A673 (cell line): ENCODE measurements around the gene ENTPD2. TPM values are rescaled to one million over a fixed set of nuclear protein-coding genes. Genes with fewer than 3 reads are reported as not detected.

Source experiments
- BruUV-seq: library from RNA; stranded (reverse); fragments of 400-500 nt; replicated peaks from 2 replicates; lab custom pipeline; 2021; lab: Mats Ljungman, UMichigan
- CTCF ChIA-PET: fragments of 300-600 bp; sonication (Branson Sonifier 250); formaldehyde crosslinking; loops from one replicate; lab custom pipeline; 2022; ENCODE audit warnings: antibody characterized with exemption; lab: Charles Lee
- POLR2A ChIA-PET: fragments of 300-600 bp; sonication (Branson Sonifier 250); formaldehyde crosslinking; loops from one replicate; lab custom pipeline; 2022; ENCODE audit warnings: antibody characterized with exemption; ENCODE audit not compliant: low non-redundant PET; lab: Charles Lee
- DNase-seq: peaks from one replicate; pipeline ENCODE4 v3.0.0-alpha.2; 2015; ENCODE audit warnings: low spot score
- H3K27ac ChIP-seq: fragments of 200-600 bp; sonication (generic); 2 replicates; pipeline ENCODE4 v1.5.1; 2016; ENCODE audit warnings: mixed run types, low read depth, mild to moderate bottlenecking, mixed read lengths, antibody characterized with exemption, low read length; ENCODE audit not compliant: poor library complexity, severe bottlenecking
- H3K27me3 ChIP-seq: fragments of 200-600 bp; sonication (generic); replicated peaks from 2 replicates; pipeline ENCODE4 v1.6.1; 2017; ENCODE audit warnings: mixed run types, low read depth, mild to moderate bottlenecking, mixed read lengths, antibody characterized with exemption, low read length; ENCODE audit not compliant: insufficient read depth, poor library complexity
- H3K36me3 ChIP-seq: fragments of 200-600 bp; sonication (generic); 2 replicates; pipeline ENCODE4 v1.6.1; 2016; ENCODE audit warnings: mixed run types, mild to moderate bottlenecking, mixed read lengths, antibody characterized with exemption, low read length; ENCODE audit not compliant: insufficient read depth, poor library complexity, severe bottlenecking
- H3K4me1 ChIP-seq: fragments of 200-600 bp; sonication (generic); 2 replicates; pipeline ENCODE4 v1.6.1; 2017; ENCODE audit warnings: mixed run types, mild to moderate bottlenecking, mixed read lengths, antibody characterized with exemption, low read length; ENCODE audit not compliant: insufficient read depth, poor library complexity, severe bottlenecking
- H3K4me3 ChIP-seq: fragments of 200-600 bp; sonication (generic); 2 replicates; pipeline ENCODE4 v1.5.1; 2016; ENCODE audit warnings: low read depth, mixed run types, mild to moderate bottlenecking, mixed read lengths, low read length; ENCODE audit not compliant: poor library complexity, severe bottlenecking
- H3K9me3 ChIP-seq: fragments of 200-600 bp; sonication (generic); 2 replicates; pipeline ENCODE4 v1.6.1; 2016; ENCODE audit warnings: mixed run types, low read depth, mild to moderate bottlenecking, mixed read lengths, antibody characterized with exemption, low read length; ENCODE audit not compliant: poor library complexity, severe bottlenecking
- EZH2 ChIP-seq: fragments of 200-600 bp; sonication (generic); IDR thresholded peaks from 2 replicates; pipeline ENCODE4 v1.6.1; 2017; ENCODE audit warnings: borderline replicate concordance, low read depth, mild to moderate bottlenecking, mixed read lengths, antibody characterized with exemption, low read length; ENCODE audit not compliant: poor library complexity, severe bottlenecking
- intact Hi-C: fragments of 100-400 bp; cut with micrococcal nuclease; formaldehyde crosslinking; loops from one replicate; pipeline ENCODE4 v1.10.0; 2022; ENCODE audit not compliant: unreplicated experiment
- total RNA-seq: library from RNA; stranded (reverse); gene quantifications from 2 replicates; pipeline ENCODE4 v1.2.3, GENCODE V29; 2021
- TF ChIP-seq, protein P1 (sequence below): fragments of 300-800, 200-600 bp; sonication (generic); conservative IDR thresholded peaks from 2 replicates; pipeline ENCODE4 v1.5.1; 2017; ENCODE audit warnings: low read depth, mild to moderate bottlenecking, antibody characterized with exemption, low read length, moderate library complexity, mixed read lengths

ENTPD2 gene
- total RNA-seq, 1 experiment from 2014 or later, result not detected

DNA sequence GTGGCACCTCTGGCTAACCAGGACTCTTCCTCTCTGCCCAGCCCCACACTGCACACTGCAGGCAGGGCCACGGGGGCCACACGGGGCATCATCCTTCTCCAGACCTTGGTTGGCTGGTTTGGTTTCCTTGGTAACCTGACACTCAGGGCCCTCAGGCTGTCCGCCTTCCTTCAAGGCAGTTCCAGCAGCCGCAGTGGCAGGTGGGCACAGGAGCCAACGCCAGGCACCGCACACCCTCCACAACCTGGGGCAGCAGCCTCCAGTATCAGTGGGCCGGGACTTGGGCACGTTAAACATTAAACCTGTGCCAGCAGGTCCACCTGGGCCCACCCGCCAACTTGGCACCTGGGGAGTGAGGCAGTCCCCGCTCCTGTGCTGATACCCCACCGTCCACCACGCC, 9.8 kb downstream of the ENTPD2 start:
- no peaks in the 10 kb centered on the region for H3K27me3 ChIP-seq
- intact Hi-C loops, result no loop called here
- CTCF ChIA-PET, result interaction anchor here (1.2 kb wide), 1 partner anchor 8 kb away, joined by 3 read pairs; no protein-coding TSS in a partner anchor

DNA sequence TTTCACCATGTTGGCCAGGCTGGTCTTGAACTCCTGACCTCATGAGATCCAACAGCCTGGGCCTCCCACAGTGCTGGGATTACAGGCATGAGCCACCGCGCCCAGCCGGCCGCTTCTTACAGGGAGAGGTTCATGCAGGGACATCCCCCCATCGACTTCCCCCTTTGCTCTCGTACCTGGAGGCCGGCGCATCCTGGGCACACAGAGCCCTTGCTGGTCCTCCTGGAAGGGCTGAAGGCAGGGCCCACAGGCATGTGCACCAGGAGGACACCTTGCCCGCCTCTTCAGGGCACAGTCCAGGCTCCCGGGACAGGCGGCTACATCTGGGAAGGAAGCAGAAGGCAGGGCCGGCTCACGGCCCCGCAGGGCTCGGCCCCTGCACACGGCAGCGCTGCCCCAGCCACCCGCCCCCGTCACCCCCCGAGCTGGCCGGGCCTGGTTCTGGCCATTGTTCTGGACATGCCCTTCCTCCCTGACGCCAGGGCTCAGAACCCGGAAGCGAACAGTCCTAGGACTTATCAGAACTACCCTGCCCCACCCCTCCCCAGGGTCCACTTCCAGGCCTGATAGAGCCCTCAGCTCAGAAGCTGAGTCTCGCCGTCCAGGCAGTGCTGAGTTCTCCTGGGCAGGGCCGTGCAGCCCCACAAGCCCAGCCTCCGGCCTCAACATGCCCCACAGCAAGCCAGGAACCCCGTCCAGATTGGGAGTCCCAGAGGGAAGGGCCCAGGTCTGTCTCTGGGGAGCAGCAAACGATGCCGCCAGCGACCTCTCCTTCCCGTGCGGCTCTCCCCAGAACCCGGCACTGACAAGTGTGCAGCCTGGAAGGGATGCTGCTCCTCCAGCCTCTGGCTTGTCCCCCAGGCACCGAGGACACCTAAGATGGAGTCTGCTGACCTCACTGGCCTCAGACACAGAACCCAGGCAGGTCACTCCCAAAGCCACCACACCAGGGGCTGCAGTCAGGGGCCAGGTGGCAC, 10.8 kb downstream of the ENTPD2 start:
- ChIA-PET POLR2A (no interaction called here), CTCF (interaction anchor here (0.6 kb wide), 1 partner anchor 15 kb away, joined by 5 read pairs; no protein-coding TSS in a partner anchor)
- H3K36me3 ChIP-seq, result peaks cover 19% of the 10 kb centered on the region
- no peak for DNase-seq
- BruUV-seq, result no TSS peak
- TF ChIP-seq EZH2, result no peak
- TF ChIP-seq, protein P1, sequence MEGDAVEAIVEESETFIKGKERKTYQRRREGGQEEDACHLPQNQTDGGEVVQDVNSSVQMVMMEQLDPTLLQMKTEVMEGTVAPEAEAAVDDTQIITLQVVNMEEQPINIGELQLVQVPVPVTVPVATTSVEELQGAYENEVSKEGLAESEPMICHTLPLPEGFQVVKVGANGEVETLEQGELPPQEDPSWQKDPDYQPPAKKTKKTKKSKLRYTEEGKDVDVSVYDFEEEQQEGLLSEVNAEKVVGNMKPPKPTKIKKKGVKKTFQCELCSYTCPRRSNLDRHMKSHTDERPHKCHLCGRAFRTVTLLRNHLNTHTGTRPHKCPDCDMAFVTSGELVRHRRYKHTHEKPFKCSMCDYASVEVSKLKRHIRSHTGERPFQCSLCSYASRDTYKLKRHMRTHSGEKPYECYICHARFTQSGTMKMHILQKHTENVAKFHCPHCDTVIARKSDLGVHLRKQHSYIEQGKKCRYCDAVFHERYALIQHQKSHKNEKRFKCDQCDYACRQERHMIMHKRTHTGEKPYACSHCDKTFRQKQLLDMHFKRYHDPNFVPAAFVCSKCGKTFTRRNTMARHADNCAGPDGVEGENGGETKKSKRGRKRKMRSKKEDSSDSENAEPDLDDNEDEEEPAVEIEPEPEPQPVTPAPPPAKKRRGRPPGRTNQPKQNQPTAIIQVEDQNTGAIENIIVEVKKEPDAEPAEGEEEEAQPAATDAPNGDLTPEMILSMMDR, result no peak
- H3K27ac ChIP-seq, result no peak overlapping the region
- H3K4me1 ChIP-seq, result peaks cover 28% of the 10 kb centered on the region
- H3K27me3 ChIP-seq, result no peaks in the 10 kb centered on the region
- H3K4me3 ChIP-seq, result no peak overlapping the region
- intact Hi-C loops, result no loop called here
- no peaks in the 10 kb centered on the region for H3K9me3 ChIP-seq

More for the DNA sequence above, 9.8 kb downstream of the ENTPD2 start:
- Histone ChIP-seq H3K36me3 (peaks cover 18% of the 10 kb centered on the region), H3K4me1 (peaks cover 31% of the 10 kb centered on the region), H3K4me3 (no peak overlapping the region), H3K9me3 (no peaks in the 10 kb centered on the region), H3K27ac (no peak overlapping the region)
- TF ChIP-seq EZH2, result no peak
- TF ChIP-seq, protein P1, result no peak
- POLR2A ChIA-PET, result no interaction called here
- DNase-seq, result no peak
- TSS peak; percentile 53 for BruUV-seq

DNA sequence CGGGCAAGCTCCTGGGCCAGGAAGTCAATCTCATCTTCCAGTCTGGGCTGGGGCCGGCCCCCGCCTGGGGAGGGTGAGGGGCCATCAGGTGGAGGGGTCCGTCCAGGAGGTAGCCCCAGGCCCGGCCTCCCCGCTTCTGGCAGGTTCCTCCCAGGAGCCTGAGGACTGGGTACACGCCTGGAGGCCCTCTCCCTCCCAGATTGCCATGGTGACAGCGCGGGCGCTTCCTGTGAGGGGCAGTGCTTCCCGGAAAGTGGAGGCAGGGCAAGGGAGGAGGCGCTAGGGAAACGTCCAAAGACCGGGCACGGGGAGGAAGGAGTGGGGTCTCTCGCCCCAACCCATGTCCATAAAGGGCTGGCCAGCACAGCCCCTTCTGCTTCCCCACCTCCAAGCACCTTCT, 12.7 kb downstream of the ENTPD2 start:
- ChIA-PET POLR2A (no interaction called here), CTCF (no interaction called here)
- Histone ChIP-seq H3K27me3 (no peaks in the 10 kb centered on the region), H3K4me1 (peaks cover 28% of the 10 kb centered on the region), H3K9me3 (no peaks in the 10 kb centered on the region), H3K27ac (peak overlapping the region; percentile 64), H3K36me3 (peaks cover 19% of the 10 kb centered on the region), H3K4me3 (peak overlapping the region; percentile 9)
- TF ChIP-seq, protein P1, result no peak
- TF ChIP-seq EZH2, result no peak
- intact Hi-C loops, result no loop called here
- no TSS peak for BruUV-seq
- DNase-seq, result peak; percentile 75
